GM19240 (cell line): ENCODE data around the gene ACER3.
"Not testable (repeated sequence)": the region's sequence is repeated elsewhere in the genome, so short reads cannot be mapped to it uniquely, and the experiment has no call there.

ENCODE experiments used
- DNase-seq: peaks from one replicate; pipeline ENCODE4 v3.0.0; 2011; ENCODE audit warnings: low spot score; ENCODE audit not compliant: insufficient read length

The ACER3 gene

GRCh38 chr11:76872959-76873827 is 12.5 kb downstream of the ACER3 start:
- DNase-seq: no peak

GRCh38 chr11:76878014-76878413 is 17.3 kb downstream of the ACER3 start:
- no peak for DNase-seq

GRCh38 chr11:76880314-76880713 is 19.6 kb downstream of the ACER3 start:
- DNase-seq: no peak

GRCh38 chr11:76880956-76881355 is 20.2 kb downstream of the ACER3 start:
- no peak for DNase-seq

GRCh38 chr11:76885390-76886097 is 24.8 kb downstream of the ACER3 start:
- no peak for DNase-seq

- no peak for DNase-seq
Observed at GRCh38 chr11:76888989-76889388, 28.3 kb downstream of the ACER3 start.

- DNase-seq: no peak
Observed at GRCh38 chr11:76889411-76889975, 28.8 kb downstream of the ACER3 start.

GRCh38 chr11:76890329-76890728 is 29.6 kb downstream of the ACER3 start:
- no peak for DNase-seq

- no peak for DNase-seq
Observed at GRCh38 chr11:76891285-76891684, 30.6 kb downstream of the ACER3 start.

- no peak for DNase-seq
Observed at GRCh38 chr11:76891793-76892192, 31.1 kb downstream of the ACER3 start.

GRCh38 chr11:76892306-76892705 is 31.6 kb downstream of the ACER3 start:
- DNase-seq: no peak

- no peak for DNase-seq
Observed at GRCh38 chr11:76897233-76897632, 36.5 kb downstream of the ACER3 start.

GRCh38 chr11:76901144-76901543 is 40.4 kb downstream of the ACER3 start:
- DNase-seq: no peak

- DNase-seq: not testable (repeated sequence)
Observed at GRCh38 chr11:76901622-76902021, 40.9 kb downstream of the ACER3 start.

- no peak for DNase-seq
Observed at GRCh38 chr11:76902121-76903014, 41.6 kb downstream of the ACER3 start.

- no peak for DNase-seq
Observed at GRCh38 chr11:76903325-76903724, 42.6 kb downstream of the ACER3 start.

- DNase-seq: no peak
Observed at GRCh38 chr11:76910620-76911414, 50.1 kb downstream of the ACER3 start.

GRCh38 chr11:76911415-76911808 is 50.7 kb downstream of the ACER3 start:
- DNase-seq: no peak

- DNase-seq: no peak
Observed at GRCh38 chr11:76916712-76917111, 56.0 kb downstream of the ACER3 start.

- no peak for DNase-seq
Observed at GRCh38 chr11:76918941-76919386, 58.2 kb downstream of the ACER3 start.
